Neural progenitor cell (in vitro differentiated cells): Measurements from ENCODE around the gene PSMB3. TPM values are rescaled to one million over a fixed set of nuclear protein-coding genes. Genes with fewer than 3 reads are reported as not detected.

ENCODE experiments used
- DNase-seq: peaks from one replicate; pipeline ENCODE4 v3.0.0-alpha.2; 2016; ENCODE audit warnings: low spot score
- H2AFZ ChIP-seq: fragments of 200-600 bp; sonication (generic); replicated peaks from 2 replicates; pipeline ENCODE4 v1.6.1; 2016; ENCODE audit warnings: antibody characterized with exemption
- H3F3A ChIP-seq: fragments of 200-600 bp; sonication (generic); 2 replicates; pipeline ENCODE4 v1.6.1; 2016; ENCODE audit warnings: antibody characterized with exemption, low read depth
- H3K27ac ChIP-seq: fragments of 200-600 bp; sonication (generic); 2 replicates; pipeline ENCODE4 v1.5.1; 2016; ENCODE audit warnings: mild to moderate bottlenecking
- H3K27me3 ChIP-seq: fragments of 200-600 bp; sonication (generic); 2 replicates; pipeline ENCODE4 v1.6.1; 2016; ENCODE audit warnings: mild to moderate bottlenecking, moderate library complexity
- H3K36me3 ChIP-seq: fragments of 200-600 bp; sonication (generic); 2 replicates; pipeline ENCODE4 v1.5.1; 2016
- H3K4me1 ChIP-seq: fragments of 200-600 bp; sonication (generic); 2 replicates; pipeline ENCODE4 v1.6.1; 2016; ENCODE audit warnings: mixed run types
- H3K4me2 ChIP-seq: fragments of 200-600 bp; sonication (generic); 2 replicates; pipeline ENCODE4 v1.6.1; 2016
- H3K4me3 ChIP-seq: fragments of 200-600 bp; sonication (generic); 2 replicates; pipeline ENCODE4 v1.5.1; 2016
- H3K79me2 ChIP-seq: fragments of 200-600 bp; sonication (generic); 2 replicates; pipeline ENCODE4 v1.6.1; 2016; ENCODE audit warnings: low read depth
- H3K9ac ChIP-seq: fragments of 200-600 bp; sonication (generic); 2 replicates; pipeline ENCODE4 v1.6.1; 2016
- H3K9me3 ChIP-seq: fragments of 200-600 bp; sonication (generic); 2 replicates; pipeline ENCODE4 v1.5.1; 2016; ENCODE audit warnings: low read depth
- H4K20me1 ChIP-seq: fragments of 200-600 bp; sonication (generic); 2 replicates; pipeline ENCODE4 v1.6.1; 2016; ENCODE audit warnings: low read depth
- H3K27ac Mint-ChIP-seq: 3 replicates; pipeline ENCODE4 v1.8.0; 2021; ENCODE audit warnings: mixed read lengths
- H3K27me3 Mint-ChIP-seq: 2 replicates; pipeline ENCODE4 v1.8.0; 2022; ENCODE audit warnings: low read depth, mild to moderate bottlenecking, inconsistent platforms, moderate library complexity, mixed read lengths; ENCODE audit not compliant: insufficient read depth
- H3K36me3 Mint-ChIP-seq: 3 replicates; pipeline ENCODE4 v1.8.0; 2021; ENCODE audit warnings: mixed read lengths
- H3K4me1 Mint-ChIP-seq: 3 replicates; pipeline ENCODE4 v1.8.0; 2021; ENCODE audit warnings: mixed read lengths
- H3K4me3 Mint-ChIP-seq: 3 replicates; pipeline ENCODE4 v1.8.0; 2021; ENCODE audit warnings: mild to moderate bottlenecking, moderate library complexity, mixed read lengths
- H3K9me3 Mint-ChIP-seq: 3 replicates; pipeline ENCODE4 v1.8.0; 2020; ENCODE audit warnings: mixed read lengths
- CTCF ChIP-seq: fragments of 200-600 bp; sonication (generic); IDR thresholded peaks from 2 replicates; pipeline ENCODE4 v1.5.1; 2017; ENCODE audit warnings: antibody characterized with exemption, mild to moderate bottlenecking
- EZH2 ChIP-seq: fragments of 200-600 bp; sonication (generic); IDR thresholded peaks from 2 replicates; pipeline ENCODE4 v1.6.1; 2017; ENCODE audit warnings: antibody characterized with exemption, mild to moderate bottlenecking, moderate library complexity
- EZH2phosphoT487 ChIP-seq: fragments of 200-600 bp; sonication (generic); IDR thresholded peaks from 2 replicates; pipeline ENCODE4 v1.6.1; 2017; ENCODE audit warnings: antibody characterized with exemption
- total RNA-seq: library from RNA; depleted of rRNA; stranded (reverse); fragments of >200 nt; gene quantifications from 2 replicates; pipeline ENCODE4 v1.2.3, GENCODE V29; 2015; ENCODE audit warnings: low replicate concordance

PSMB3 gene
- total RNA-seq, 1 donor from 2014 or later = 127 TPM

- Histone ChIP-seq H3K4me3 (no peak overlapping the region), H3K4me2 (no peak overlapping the region), H4K20me1 (peaks cover 75% of the 10 kb centered on the region), H3K9ac (no peak overlapping the region), H3K9me3 (no peaks in the 10 kb centered on the region), H3K27ac (no peak overlapping the region), H3F3A (peaks cover 59% of the 10 kb centered on the region), H3K79me2 (no peaks in the 10 kb centered on the region), H3K36me3 (no peaks in the 10 kb centered on the region), H3K27me3 (peaks cover 13% of the 10 kb centered on the region), H3K4me1 (peaks cover 5% of the 10 kb centered on the region), H2AFZ (no peak overlapping the region)
- DNase-seq = no peak
- Mint-ChIP-seq H3K9me3 (no peaks in the 10 kb centered on the region), H3K27ac (no peak overlapping the region), H3K4me3 (no peak overlapping the region), H3K36me3 (peaks cover 13% of the 10 kb centered on the region), H3K27me3 (peaks cover 10% of the 10 kb centered on the region), H3K4me1 (peaks cover 19% of the 10 kb centered on the region)
- TF ChIP-seq EZH2phosphoT487 = no peak
- TF ChIP-seq CTCF = no peak
- TF ChIP-seq EZH2 = no peak
Measured at GRCh38 chr17:38733282-38733981, 19.1 kb upstream of the PSMB3 start.

- Mint-ChIP-seq H3K36me3 (peaks cover 13% of the 10 kb centered on the region), H3K4me3 (peak overlapping the region; percentile 5), H3K4me1 (peaks cover 16% of the 10 kb centered on the region), H3K9me3 (no peaks in the 10 kb centered on the region), H3K27me3 (peaks cover 10% of the 10 kb centered on the region), H3K27ac (no peak overlapping the region)
- H3K9ac ChIP-seq = no peak overlapping the region
- H3K9me3 ChIP-seq = no peaks in the 10 kb centered on the region
- H3K27ac ChIP-seq = no peak overlapping the region
- no peak overlapping the region for H2AFZ ChIP-seq
- peaks cover 5% of the 10 kb centered on the region for H3K27me3 ChIP-seq
- peaks cover 55% of the 10 kb centered on the region for H3F3A ChIP-seq
- peaks cover 5% of the 10 kb centered on the region for H3K4me1 ChIP-seq
- no peaks in the 10 kb centered on the region for H3K36me3 ChIP-seq
- DNase-seq = no peak
- no peak overlapping the region for H3K4me3 ChIP-seq
- peaks cover 83% of the 10 kb centered on the region for H4K20me1 ChIP-seq
- no peak overlapping the region for H3K4me2 ChIP-seq
- H3K79me2 ChIP-seq = peaks cover 7% of the 10 kb centered on the region
- TF ChIP-seq CTCF = peak; percentile 19
- TF ChIP-seq EZH2 = no peak
Measured at GRCh38 chr17:38733982-38734973, 18.3 kb upstream of the PSMB3 start.

GRCh38 chr17:38735161-38735997 is 17.2 kb upstream of the PSMB3 start:
- peak; percentile 98 for TF ChIP-seq CTCF
- TF ChIP-seq EZH2 = no peak
- TF ChIP-seq EZH2phosphoT487 = no peak
- DNase-seq = peak; percentile 82

More at GRCh38 chr17:38735161-38735997, 17.2 kb upstream of the PSMB3 start:
- H3K4me3 ChIP-seq = no peak overlapping the region
- H3K27me3 ChIP-seq = no peaks in the 10 kb centered on the region
- Mint-ChIP-seq H3K36me3 (peaks cover 14% of the 10 kb centered on the region), H3K27me3 (peaks cover 12% of the 10 kb centered on the region), H3K27ac (no peak overlapping the region), H3K4me3 (peak overlapping the region; percentile 28), H3K9me3 (no peaks in the 10 kb centered on the region), H3K4me1 (peaks cover 13% of the 10 kb centered on the region)
- H3K9ac ChIP-seq = no peak overlapping the region
- no peaks in the 10 kb centered on the region for H3K36me3 ChIP-seq
- H3K9me3 ChIP-seq = no peaks in the 10 kb centered on the region
- no peak overlapping the region for H3K4me2 ChIP-seq
- H3K79me2 ChIP-seq = peaks cover 18% of the 10 kb centered on the region
- H3K27ac ChIP-seq = no peak overlapping the region
- H3F3A ChIP-seq = peaks cover 46% of the 10 kb centered on the region
- no peak overlapping the region for H2AFZ ChIP-seq
- no peaks in the 10 kb centered on the region for H3K4me1 ChIP-seq
- H4K20me1 ChIP-seq = peaks cover 92% of the 10 kb centered on the region
